ENCODE data around the gene GFI1B. TPM values are rescaled to one million over a fixed set of nuclear protein-coding genes. Genes with fewer than 3 reads are reported as not detected.

Gene GFI1B
- polyA plus RNA-seq, 2 of the 4 experiments (the other 2 are of a cell fraction): 0.09 TPM; not detected in 1

DNA sequence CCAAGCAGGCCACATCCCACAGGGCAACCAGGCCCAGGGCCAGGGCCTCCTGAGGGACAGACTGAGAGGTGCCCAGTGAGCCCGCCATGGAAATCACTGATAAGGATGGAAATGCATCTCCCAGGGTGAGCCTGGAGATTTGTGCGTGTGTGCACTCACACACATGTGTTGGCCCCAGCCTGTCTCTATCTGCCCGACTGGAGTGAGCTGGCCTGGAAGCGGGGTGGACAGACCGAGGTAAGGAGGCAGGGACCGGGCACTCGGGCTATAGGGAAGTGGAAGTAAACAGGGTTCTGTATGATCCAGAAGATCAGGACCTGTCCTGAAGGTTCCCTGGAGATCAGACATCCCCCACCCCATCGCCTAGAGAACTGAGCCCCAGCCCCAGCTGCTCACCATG lies 17.4 kb downstream of the GFI1B start (continued):
- TF ChIP-seq, protein P1, sequence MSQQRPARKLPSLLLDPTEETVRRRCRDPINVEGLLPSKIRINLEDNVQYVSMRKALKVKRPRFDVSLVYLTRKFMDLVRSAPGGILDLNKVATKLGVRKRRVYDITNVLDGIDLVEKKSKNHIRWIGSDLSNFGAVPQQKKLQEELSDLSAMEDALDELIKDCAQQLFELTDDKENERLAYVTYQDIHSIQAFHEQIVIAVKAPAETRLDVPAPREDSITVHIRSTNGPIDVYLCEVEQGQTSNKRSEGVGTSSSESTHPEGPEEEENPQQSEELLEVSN (IDR thresholded peaks at IDR 0.05; ENCODE audit: borderline replicate concordance, low read depth): no peak

DNA sequence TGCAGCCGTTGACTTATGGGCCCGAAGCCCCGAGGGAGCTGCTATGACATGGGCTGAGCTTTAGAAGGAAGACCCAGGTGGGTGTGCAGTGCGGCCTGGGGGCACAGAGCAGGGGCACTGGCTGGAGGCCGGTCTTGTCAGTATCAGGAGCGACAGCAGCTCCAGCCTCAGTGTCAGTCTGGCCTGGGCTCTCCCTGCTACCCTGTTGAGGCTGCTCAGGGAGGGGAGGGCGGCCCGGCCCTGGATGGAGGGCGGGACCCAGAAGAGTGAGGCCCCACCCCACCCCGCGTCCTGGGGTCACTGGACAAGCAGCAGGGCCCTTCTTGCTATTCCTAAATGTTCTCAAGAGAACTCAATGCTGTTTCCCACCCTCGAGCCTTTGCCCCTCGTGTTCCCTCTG lies 18.0 kb downstream of the GFI1B start:
- ChIA-PET POLR2A (no interaction called here), CTCF (interaction anchor here (1.1 to 1.5 kb wide), 4 partner anchors 12 to 366 kb away, joined by 3 to 9 read pairs (median 3); no protein-coding TSS in a partner anchor)
- ATAC-seq (no peak), FAIRE-seq (no peak), DNase-seq (ENCODE audit: low read depth in 1 of 2, low spot score in 1 of 2) (no peak)
- no peak overlapping the region for H3K27ac ChIP-seq
- no peaks in the 10 kb centered on the region for H3K4me1 ChIP-seq
- no peak for TF ChIP-seq CHD4 (IDR thresholded peaks at IDR 0.05; ENCODE audit: borderline replicate concordance)
- TF ChIP-seq, protein P2, sequence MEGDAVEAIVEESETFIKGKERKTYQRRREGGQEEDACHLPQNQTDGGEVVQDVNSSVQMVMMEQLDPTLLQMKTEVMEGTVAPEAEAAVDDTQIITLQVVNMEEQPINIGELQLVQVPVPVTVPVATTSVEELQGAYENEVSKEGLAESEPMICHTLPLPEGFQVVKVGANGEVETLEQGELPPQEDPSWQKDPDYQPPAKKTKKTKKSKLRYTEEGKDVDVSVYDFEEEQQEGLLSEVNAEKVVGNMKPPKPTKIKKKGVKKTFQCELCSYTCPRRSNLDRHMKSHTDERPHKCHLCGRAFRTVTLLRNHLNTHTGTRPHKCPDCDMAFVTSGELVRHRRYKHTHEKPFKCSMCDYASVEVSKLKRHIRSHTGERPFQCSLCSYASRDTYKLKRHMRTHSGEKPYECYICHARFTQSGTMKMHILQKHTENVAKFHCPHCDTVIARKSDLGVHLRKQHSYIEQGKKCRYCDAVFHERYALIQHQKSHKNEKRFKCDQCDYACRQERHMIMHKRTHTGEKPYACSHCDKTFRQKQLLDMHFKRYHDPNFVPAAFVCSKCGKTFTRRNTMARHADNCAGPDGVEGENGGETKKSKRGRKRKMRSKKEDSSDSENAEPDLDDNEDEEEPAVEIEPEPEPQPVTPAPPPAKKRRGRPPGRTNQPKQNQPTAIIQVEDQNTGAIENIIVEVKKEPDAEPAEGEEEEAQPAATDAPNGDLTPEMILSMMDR (IDR thresholded peaks at IDR 0.05): no peak
- TF ChIP-seq EHF (CRISPR knock-in tag; IDR thresholded peaks at IDR 0.05): no peak
- no peak for TF ChIP-seq MYC (IDR thresholded peaks at IDR 0.05; ENCODE audit: borderline replicate concordance, low read length)
- no peak for TF ChIP-seq RFX5 (IDR thresholded peaks at IDR 0.05)
- TF ChIP-seq, protein P1 (IDR thresholded peaks at IDR 0.05; ENCODE audit: borderline replicate concordance, low read depth): no peak
- no peak for TF ChIP-seq RAD21 (conservative IDR thresholded peaks at IDR 0.05 in 1 of 2, IDR thresholded peaks at IDR 0.05 in 1 of 2)
- TF ChIP-seq ZFP36 (IDR thresholded peaks at IDR 0.05; ENCODE audit: borderline replicate concordance, partially characterized antibody): no peak
- no peak for TF ChIP-seq ELK1 (IDR thresholded peaks at IDR 0.05; ENCODE audit: low read depth, low read length)
- TF ChIP-seq RARB (CRISPR knock-in tag; IDR thresholded peaks at IDR 0.05): no peak
- TF ChIP-seq FOXS1 (CRISPR knock-in tag; IDR thresholded peaks at IDR 0.05): no peak
- no peak for TF ChIP-seq CEBPB (IDR thresholded peaks at IDR 0.05)
- TF ChIP-seq TFCP2L1 (CRISPR knock-in tag; IDR thresholded peaks at IDR 0.05): no peak
- TF ChIP-seq RCOR1 (IDR thresholded peaks at IDR 0.05; ENCODE audit: low read depth, low read length): no peak
- no peak overlapping the region for H3K4me3 ChIP-seq
- no peaks in the 10 kb centered on the region for H3K9me3 ChIP-seq
- WGBS (ENCODE audit: missing lambda C conversion rate): 54% methylated on average over 13 of the region's 13 CpGs
- no peak overlapping the region for H3K4me2 ChIP-seq

DNA sequence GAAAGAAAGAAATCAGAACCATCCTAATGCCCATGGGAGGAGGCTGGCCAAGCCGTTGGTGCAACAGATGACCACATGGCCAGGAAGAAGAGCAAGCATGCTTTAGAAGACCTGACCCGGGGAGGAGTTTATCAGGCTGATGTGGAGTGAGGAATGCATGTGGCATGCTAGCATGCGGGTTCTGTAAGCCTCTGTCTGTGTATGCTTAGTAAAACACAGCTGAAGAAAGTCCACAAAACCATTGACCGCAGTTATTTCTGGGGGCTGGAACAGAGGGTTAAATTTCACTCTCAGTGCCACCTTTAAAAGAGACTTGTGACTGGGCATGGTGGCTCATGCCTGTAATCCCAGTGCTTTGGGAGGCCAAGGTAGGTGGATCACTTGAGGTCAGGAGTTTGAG lies 19.1 kb downstream of the GFI1B start:
- Histone ChIP-seq H3K4me3 (no peak overlapping the region), H3K4me2 (no peak overlapping the region), H3K9me3 (no peaks in the 10 kb centered on the region), H3K4me1 (no peaks in the 10 kb centered on the region), H3K27ac (no peak overlapping the region)
- FAIRE-seq: no peak
- POLR2A ChIA-PET: no interaction called here
- DNase-seq (ENCODE audit: low read depth in 1 of 2, low spot score in 1 of 2): no peak
- 43% methylated on average over 4 of the region's 4 CpGs for WGBS (ENCODE audit: missing lambda C conversion rate)
- no peak for ATAC-seq
- CTCF ChIA-PET: interaction anchor here (0.6 to 2.5 kb wide), 2 partner anchors 15 to 24 kb away, joined by 3 to 8 read pairs; no protein-coding TSS in a partner anchor
- TF ChIP-seq HDAC2 (IDR thresholded peaks at IDR 0.05) (no peak), BHLHE40 (IDR thresholded peaks at IDR 0.05; ENCODE audit: low read depth, low read length) (no peak), CBX8 (IDR thresholded peaks at IDR 0.05) (no peak), TFCP2L1 (CRISPR knock-in tag; IDR thresholded peaks at IDR 0.05) (no peak), RARB (CRISPR knock-in tag; IDR thresholded peaks at IDR 0.05) (no peak), MAX (IDR thresholded peaks at IDR 0.05) (no peak), CHD2 (IDR thresholded peaks at IDR 0.05; ENCODE audit: low read length, partially characterized antibody) (no peak), ZFP36 (IDR thresholded peaks at IDR 0.05; ENCODE audit: borderline replicate concordance, partially characterized antibody) (no peak), JUN (IDR thresholded peaks at IDR 0.05) (no peak), HOXB13 (CRISPR knock-in tag; IDR thresholded peaks at IDR 0.05; ENCODE audit: low read depth) (no peak), BCL3 (IDR thresholded peaks at IDR 0.05) (no peak), EHF (CRISPR knock-in tag; IDR thresholded peaks at IDR 0.05) (no peak), CEBPB (IDR thresholded peaks at IDR 0.05) (no peak), HOXB5 (CRISPR knock-in tag; IDR thresholded peaks at IDR 0.05) (no peak), KDM1A (IDR thresholded peaks at IDR 0.05; ENCODE audit: low read depth) (no peak), RAD21 (conservative IDR thresholded peaks at IDR 0.05 in 1 of 2, IDR thresholded peaks at IDR 0.05 in 1 of 2) (no peak)
- TF ChIP-seq, protein P3, sequence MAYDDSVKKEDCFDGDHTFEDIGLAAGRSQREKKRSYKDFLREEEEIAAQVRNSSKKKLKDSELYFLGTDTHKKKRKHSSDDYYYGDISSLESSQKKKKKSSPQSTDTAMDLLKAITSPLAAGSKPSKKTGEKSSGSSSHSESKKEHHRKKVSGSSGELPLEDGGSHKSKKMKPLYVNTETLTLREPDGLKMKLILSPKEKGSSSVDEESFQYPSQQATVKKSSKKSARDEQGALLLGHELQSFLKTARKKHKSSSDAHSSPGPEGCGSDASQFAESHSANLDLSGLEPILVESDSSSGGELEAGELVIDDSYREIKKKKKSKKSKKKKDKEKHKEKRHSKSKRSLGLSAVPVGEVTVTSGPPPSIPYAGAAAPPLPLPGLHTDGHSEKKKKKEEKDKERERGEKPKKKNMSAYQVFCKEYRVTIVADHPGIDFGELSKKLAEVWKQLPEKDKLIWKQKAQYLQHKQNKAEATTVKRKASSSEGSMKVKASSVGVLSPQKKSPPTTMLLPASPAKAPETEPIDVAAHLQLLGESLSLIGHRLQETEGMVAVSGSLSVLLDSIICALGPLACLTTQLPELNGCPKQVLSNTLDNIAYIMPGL (CRISPR knock-in tag; IDR thresholded peaks at IDR 0.05; ENCODE audit: borderline replicate concordance): no peak
- TF ChIP-seq, protein P4, sequence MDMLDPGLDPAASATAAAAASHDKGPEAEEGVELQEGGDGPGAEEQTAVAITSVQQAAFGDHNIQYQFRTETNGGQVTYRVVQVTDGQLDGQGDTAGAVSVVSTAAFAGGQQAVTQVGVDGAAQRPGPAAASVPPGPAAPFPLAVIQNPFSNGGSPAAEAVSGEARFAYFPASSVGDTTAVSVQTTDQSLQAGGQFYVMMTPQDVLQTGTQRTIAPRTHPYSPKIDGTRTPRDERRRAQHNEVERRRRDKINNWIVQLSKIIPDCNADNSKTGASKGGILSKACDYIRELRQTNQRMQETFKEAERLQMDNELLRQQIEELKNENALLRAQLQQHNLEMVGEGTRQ (IDR thresholded peaks at IDR 0.05): no peak
